Measurements from ENCODE around the gene ISCU. TPM values are rescaled to one million over a fixed set of nuclear protein-coding genes. Genes with fewer than 3 reads are reported as not detected.
"Not testable (repeated sequence)": the region's sequence is repeated elsewhere in the genome, so short reads cannot be mapped to it uniquely, and the experiment has no call there.

The ISCU gene
- total RNA-seq, 1 donor from 2014 or later: 78.9 TPM

DNA sequence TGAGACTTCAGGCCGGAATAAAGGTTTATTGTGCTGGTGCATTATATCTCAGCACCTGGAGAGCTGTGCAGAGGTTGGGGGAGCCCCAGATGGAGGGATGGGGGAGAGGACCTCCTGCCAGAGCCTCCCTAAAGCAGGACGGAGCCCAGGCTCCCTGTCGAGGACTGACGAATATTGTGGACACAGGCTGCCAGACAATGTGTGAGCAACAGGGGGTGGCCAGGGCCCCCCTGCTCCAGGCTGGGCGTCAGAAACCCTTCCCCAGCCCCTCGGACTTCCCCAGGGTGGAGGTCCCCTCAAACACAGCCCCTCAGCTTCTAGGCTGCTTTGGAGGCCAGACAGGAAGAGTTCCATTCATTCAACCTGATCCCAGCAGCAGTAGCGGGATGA is 27.4 kb downstream of the ISCU start:
- Histone ChIP-seq H3K4me1 (peaks cover 29% of the 10 kb centered on the region), H3K36me3 (no peaks in the 10 kb centered on the region), H3K27ac (no peak overlapping the region), H4K20me1 (ENCODE audit: low read depth) (no peaks in the 10 kb centered on the region), H3K27me3 (no peaks in the 10 kb centered on the region), H3K9ac (no peak overlapping the region), H3K9me3 (ENCODE audit: low read depth) (no peaks in the 10 kb centered on the region), H3F3A (ENCODE audit: low read depth) (peaks cover 4% of the 10 kb centered on the region), H3K4me2 (peak overlapping the region; percentile 33), H3K4me3 (no peak overlapping the region), H3K79me2 (ENCODE audit: low read depth) (no peaks in the 10 kb centered on the region), H2AFZ (replicated peaks) (no peak overlapping the region)
- Mint-ChIP-seq H3K27ac (no peak overlapping the region), H3K9me3 (no peaks in the 10 kb centered on the region), H3K4me1 (peaks cover 27% of the 10 kb centered on the region), H3K4me3 (no peak overlapping the region), H3K27me3 (ENCODE audit: insufficient read depth, low read depth) (peaks cover 7% of the 10 kb centered on the region), H3K36me3 (no peaks in the 10 kb centered on the region)
- no peak for DNase-seq (ENCODE audit: low spot score)
- TF ChIP-seq EZH2 (IDR thresholded peaks at IDR 0.05): no peak
- TF ChIP-seq, protein P1, sequence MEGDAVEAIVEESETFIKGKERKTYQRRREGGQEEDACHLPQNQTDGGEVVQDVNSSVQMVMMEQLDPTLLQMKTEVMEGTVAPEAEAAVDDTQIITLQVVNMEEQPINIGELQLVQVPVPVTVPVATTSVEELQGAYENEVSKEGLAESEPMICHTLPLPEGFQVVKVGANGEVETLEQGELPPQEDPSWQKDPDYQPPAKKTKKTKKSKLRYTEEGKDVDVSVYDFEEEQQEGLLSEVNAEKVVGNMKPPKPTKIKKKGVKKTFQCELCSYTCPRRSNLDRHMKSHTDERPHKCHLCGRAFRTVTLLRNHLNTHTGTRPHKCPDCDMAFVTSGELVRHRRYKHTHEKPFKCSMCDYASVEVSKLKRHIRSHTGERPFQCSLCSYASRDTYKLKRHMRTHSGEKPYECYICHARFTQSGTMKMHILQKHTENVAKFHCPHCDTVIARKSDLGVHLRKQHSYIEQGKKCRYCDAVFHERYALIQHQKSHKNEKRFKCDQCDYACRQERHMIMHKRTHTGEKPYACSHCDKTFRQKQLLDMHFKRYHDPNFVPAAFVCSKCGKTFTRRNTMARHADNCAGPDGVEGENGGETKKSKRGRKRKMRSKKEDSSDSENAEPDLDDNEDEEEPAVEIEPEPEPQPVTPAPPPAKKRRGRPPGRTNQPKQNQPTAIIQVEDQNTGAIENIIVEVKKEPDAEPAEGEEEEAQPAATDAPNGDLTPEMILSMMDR (IDR thresholded peaks at IDR 0.05): no peak
- no peak for TF ChIP-seq EZH2phosphoT487 (IDR thresholded peaks at IDR 0.05)

DNA sequence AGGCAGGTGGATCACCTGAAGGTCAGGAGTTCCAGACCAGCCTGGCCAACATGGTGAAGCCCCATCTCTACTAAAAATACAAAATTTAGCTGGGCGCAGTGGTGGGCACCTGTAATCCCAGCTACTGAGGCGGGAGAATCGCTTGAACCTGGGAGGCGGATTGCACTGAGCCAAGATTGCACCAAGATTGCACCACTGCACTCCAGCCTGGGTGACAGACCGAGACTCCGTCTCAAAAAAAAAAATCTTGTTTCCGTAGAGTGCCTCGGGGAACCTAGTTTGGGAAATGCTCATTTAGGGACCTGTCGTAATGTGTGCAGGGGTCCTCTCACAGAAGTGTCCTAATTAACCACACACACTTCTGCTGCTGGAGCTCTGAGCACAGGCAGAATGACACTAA is 28.1 kb downstream of the ISCU start:
- not testable (repeated sequence) for H3K27ac Mint-ChIP-seq; H3K79me2 ChIP-seq (ENCODE audit: low read depth); H3K36me3 ChIP-seq; H3K9ac ChIP-seq; H3K27me3 Mint-ChIP-seq (ENCODE audit: insufficient read depth, low read depth); DNase-seq (ENCODE audit: low spot score); H3K9me3 Mint-ChIP-seq; H4K20me1 ChIP-seq (ENCODE audit: low read depth); H3K9me3 ChIP-seq (ENCODE audit: low read depth); H3K27ac ChIP-seq; H2AFZ ChIP-seq (replicated peaks); H3K4me3 ChIP-seq; H3K4me3 Mint-ChIP-seq; H3K36me3 Mint-ChIP-seq; H3F3A ChIP-seq (ENCODE audit: low read depth); H3K27me3 ChIP-seq
- H3K4me1 Mint-ChIP-seq: peaks cover 27% of the 10 kb centered on the region
- Histone ChIP-seq H3K4me1 (peaks cover 29% of the 10 kb centered on the region), H3K4me2 (peak overlapping the region; percentile 33)

DNA sequence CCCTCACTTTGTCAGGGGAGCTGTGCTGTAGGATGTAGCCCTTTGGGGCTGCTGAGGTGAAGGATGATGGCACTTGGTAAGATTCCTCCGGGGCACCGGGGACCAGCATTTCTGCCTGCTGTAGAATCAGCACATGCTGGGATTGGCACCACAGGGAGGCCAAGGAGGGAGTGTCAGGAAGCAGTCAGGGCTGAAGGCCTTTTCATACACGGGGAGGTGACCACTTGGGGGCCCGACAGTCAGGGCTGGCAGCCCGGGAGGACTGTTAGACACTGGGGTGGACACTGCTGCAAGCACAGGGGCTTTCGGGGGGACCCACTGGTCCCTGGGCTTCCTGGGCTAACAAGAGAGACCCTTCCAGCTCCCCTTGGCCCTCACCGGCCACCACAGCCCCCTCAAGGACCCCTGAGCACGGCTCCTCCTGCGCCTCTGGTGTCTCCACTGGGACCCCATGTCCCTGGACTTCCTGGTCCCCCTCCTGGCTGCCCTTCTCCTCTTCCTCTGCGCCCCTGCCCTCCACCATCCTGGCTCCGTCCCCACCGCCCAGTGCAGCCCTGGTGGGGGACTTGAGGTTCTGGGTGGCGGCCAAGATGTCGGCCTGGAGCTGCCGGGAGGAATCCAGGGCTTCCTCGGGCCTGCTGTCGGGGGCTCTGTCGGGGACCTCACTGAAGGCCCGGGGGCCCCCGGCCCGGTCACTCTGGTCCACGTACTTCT is 29.0 kb downstream of the ISCU start:
- H3K36me3 Mint-ChIP-seq: no peaks in the 10 kb centered on the region
- TF ChIP-seq, protein P1 (IDR thresholded peaks at IDR 0.05): no peak
- TF ChIP-seq EZH2 (IDR thresholded peaks at IDR 0.05) (no peak), EZH2phosphoT487 (IDR thresholded peaks at IDR 0.05) (no peak)
- Histone ChIP-seq H3K4me1 (peaks cover 29% of the 10 kb centered on the region), H3K79me2 (ENCODE audit: low read depth) (no peaks in the 10 kb centered on the region), H3K27ac (no peak overlapping the region), H2AFZ (replicated peaks) (no peak overlapping the region), H3K4me3 (no peak overlapping the region), H3K9ac (no peak overlapping the region), H3K9me3 (ENCODE audit: low read depth) (no peaks in the 10 kb centered on the region), H3F3A (ENCODE audit: low read depth) (peaks cover 4% of the 10 kb centered on the region), H3K4me2 (no peak overlapping the region), H4K20me1 (ENCODE audit: low read depth) (no peaks in the 10 kb centered on the region), H3K27me3 (no peaks in the 10 kb centered on the region), H3K36me3 (no peaks in the 10 kb centered on the region)
- no peak overlapping the region for H3K4me3 Mint-ChIP-seq
- H3K9me3 Mint-ChIP-seq: no peaks in the 10 kb centered on the region
- DNase-seq (ENCODE audit: low spot score): peak; percentile 15
- peak overlapping the region; percentile 91 for H3K27ac Mint-ChIP-seq
- H3K4me1 Mint-ChIP-seq: peaks cover 27% of the 10 kb centered on the region
- H3K27me3 Mint-ChIP-seq (ENCODE audit: insufficient read depth, low read depth): peaks cover 5% of the 10 kb centered on the region

Measured in neural progenitor cell (in vitro differentiated cells).